Aorta (tissue), 5 donors: ENCODE results near the gene HCFC1. TPM values are rescaled to one million over a fixed set of nuclear protein-coding genes. Genes with fewer than 3 reads are reported as not detected.
"Not testable (repeated sequence)": the region's sequence is repeated elsewhere in the genome, so short reads cannot be mapped to it uniquely, and the experiment has no call there.

Experiments used
- ATAC-seq: fragments of 200-7000 bp; cut with Tn5 transposase; one replicate; pipeline ENCODE4 v1.9.1; 2022; ENCODE audit warnings: moderate library complexity; ENCODE audit not compliant: low FRiP score
- DNase-seq, 2 donors: peaks; one replicate each; pipeline ENCODE4 v3.0.0-alpha.2; 2020
- H3K27ac ChIP-seq, 2 donors: one replicate each; pipeline ENCODE4 v1.5.1; 2013; ENCODE audit warnings: low read length in 2 of 2, mild to moderate bottlenecking in 2 of 2, moderate library complexity in 2 of 2, control low read depth in 1 of 2, inconsistent platforms in 1 of 2, low read depth in 1 of 2
- H3K27me3 ChIP-seq, 2 donors: one replicate each; pipeline ENCODE4 v1.6.1; 2013; ENCODE audit warnings: control low read depth in 1 of 2, low read length in 1 of 2, mild to moderate bottlenecking in 1 of 2, moderate library complexity in 1 of 2; ENCODE audit not compliant: insufficient read depth in 2 of 2, control insufficient read depth in 1 of 2
- H3K36me3 ChIP-seq, 2 donors: one replicate each; pipeline ENCODE4 v1.6.1; 2013; ENCODE audit warnings: control low read depth in 1 of 2, low read length in 1 of 2, mild to moderate bottlenecking in 1 of 2; ENCODE audit not compliant: insufficient read depth in 2 of 2, control insufficient read depth in 1 of 2
- H3K4me1 ChIP-seq, 2 donors: one replicate each; pipeline ENCODE4 v1.6.1; 2013; ENCODE audit warnings: low read length in 2 of 2, control low read depth in 1 of 2, mild to moderate bottlenecking in 1 of 2, moderate library complexity in 1 of 2; ENCODE audit not compliant: insufficient read depth in 2 of 2, control insufficient read depth in 1 of 2
- H3K4me3 ChIP-seq, 2 donors: one replicate each; pipeline ENCODE4 v1.5.1; 2013; ENCODE audit warnings: low read length in 2 of 2, control low read depth in 1 of 2, mild to moderate bottlenecking in 1 of 2
- H3K9me3 ChIP-seq: one replicate; pipeline ENCODE4 v1.6.1; 2013; ENCODE audit warnings: mild to moderate bottlenecking, low read length; ENCODE audit not compliant: control insufficient read depth
- WGBS, 2 donors: extraction: QIAGEN DNeasy Blood & Tissue Kit; methylation state at CpG; one replicate each; pipeline ENCODE4 v1.1.7; 2013; 5-methylcytosine and 5-hydroxymethylcytosine counted together
- intact Hi-C, 2 donors: fragments of 100-400 bp; cut with DNase I; formaldehyde crosslinking; loops; one replicate each; pipeline versions ENCODE4 v1.14.2 to v1.15.0; 2022
- polyA plus RNA-seq, 2 donors: library from polyadenylated mRNA; stranded (reverse); fragments of 200-250 nt; gene quantifications; one replicate each; pipeline ENCODE4 v1.2.3, GENCODE V29; 2013
- total RNA-seq, 2 donors: library from RNA; stranded (reverse); fragmentation: NEBNext Ultra II Directional; extraction: Animal tissue kit (Norgen Biotek cat#: 25700); gene quantifications; one replicate each; pipeline ENCODE4 v1.2.1, GENCODE V29; 2021
- donor health status: healthy with polysubstance abuse.
- donor health status: Bipolar disorder and iron deficiency.
- donor health status: DM: no; HTN: no; CAD: no.
- donor health status: DM: no; HTN: no; CAD: no.
- donor health status: DM: yes; HTN: yes; CAD: no.

The HCFC1 gene
- total and polyA plus RNA-seq, 4 donors: 6.5 to 41.8 (median 30.9) TPM

- DNase-seq, H3K27me3 ChIP-seq, H3K27ac ChIP-seq, H3K9me3 ChIP-seq, H3K4me1 ChIP-seq, ATAC-seq, H3K36me3 ChIP-seq, H3K4me3 ChIP-seq, intact Hi-C loops: not testable (repeated sequence)
- 76 to 81% methylated on average over 4 to 5 of the region's 5 CpGs for WGBS, 2 donors
Measured at GRCh38 chrX:153994398-153994797, 22.8 kb upstream of the HCFC1 start.

GRCh38 chrX:153993978-153994377, 22.4 kb upstream of the HCFC1 start:
- no peak for ATAC-seq
- 85 to 88% methylated on average over 10 of the region's 10 CpGs for WGBS, 2 donors
- Histone ChIP-seq H3K9me3 (no peaks in the 10 kb centered on the region), H3K27ac (no peak overlapping the region), H3K36me3 (no peaks in the 10 kb centered on the region), H3K4me1 (no peaks in the 10 kb centered on the region), H3K27me3 (no peaks in the 10 kb centered on the region), H3K4me3 (no peak overlapping the region)
- intact Hi-C loops: no loop called here
- no peak for DNase-seq

GRCh38 chrX:153993079-153993478, 21.5 kb upstream of the HCFC1 start:
- intact Hi-C loops: no loop called here
- 83 to 87% methylated on average over 12 of the region's 12 CpGs for WGBS, 2 donors

GRCh38 chrX:153992180-153992579, 20.6 kb upstream of the HCFC1 start:
- Histone ChIP-seq H3K27me3 (no peaks in the 10 kb centered on the region), H3K9me3 (no peaks in the 10 kb centered on the region), H3K4me3 (no peak overlapping the region), H3K4me1 (no peaks in the 10 kb centered on the region), H3K36me3 (no peaks in the 10 kb centered on the region), H3K27ac (no peak overlapping the region)
- DNase-seq (no peak), ATAC-seq (no peak)
- 91 to 93% methylated on average over 8 of the region's 8 CpGs for WGBS, 2 donors
- intact Hi-C loops: no loop called here

More at GRCh38 chrX:153993079-153993478, 21.5 kb upstream of the HCFC1 start:
- Histone ChIP-seq H3K36me3 (no peaks in the 10 kb centered on the region), H3K9me3 (no peaks in the 10 kb centered on the region), H3K27me3 (no peaks in the 10 kb centered on the region), H3K4me1 (no peaks in the 10 kb centered on the region), H3K4me3 (no peak overlapping the region), H3K27ac (no peak overlapping the region)
- no peak for DNase-seq
- no peak for ATAC-seq

- intact Hi-C loops: no loop called here
- Histone ChIP-seq H3K27me3 (no peaks in the 10 kb centered on the region), H3K4me1 (no peaks in the 10 kb centered on the region), H3K36me3 (no peaks in the 10 kb centered on the region), H3K4me3 (no peak overlapping the region), H3K27ac (no peak overlapping the region), H3K9me3 (no peaks in the 10 kb centered on the region)
- 97% methylated on average over 3 of the region's 3 CpGs for WGBS, 2 donors
- ATAC-seq: no peak
- no peak for DNase-seq
Measured at GRCh38 chrX:153991013-153991580, 19.5 kb upstream of the HCFC1 start.

GRCh38 chrX:153989973-153990655, 18.5 kb upstream of the HCFC1 start:
- ATAC-seq: no peak
- intact Hi-C loops: no loop called here
- no peak overlapping the region for H3K27ac ChIP-seq
- DNase-seq: no peak
- H3K9me3 ChIP-seq: no peaks in the 10 kb centered on the region
- 91 to 93% methylated on average over 14 of the region's 14 CpGs for WGBS, 2 donors
- H3K36me3 ChIP-seq: no peaks in the 10 kb centered on the region
- no peaks in the 10 kb centered on the region for H3K27me3 ChIP-seq
- H3K4me3 ChIP-seq: no peak overlapping the region
- no peaks in the 10 kb centered on the region for H3K4me1 ChIP-seq

- no peaks in the 10 kb centered on the region for H3K9me3 ChIP-seq
- DNase-seq (no peak), ATAC-seq (no peak)
- no peak overlapping the region for H3K4me3 ChIP-seq
- intact Hi-C loops: no loop called here
- 62 to 63% methylated on average over 12 of the region's 12 CpGs for WGBS, 2 donors
- no peaks in the 10 kb centered on the region for H3K4me1 ChIP-seq
- no peaks in the 10 kb centered on the region for H3K27me3 ChIP-seq
- no peaks in the 10 kb centered on the region for H3K36me3 ChIP-seq
- no peak overlapping the region for H3K27ac ChIP-seq
Measured at GRCh38 chrX:153988493-153988892, 16.9 kb upstream of the HCFC1 start.

- DNase-seq (no peak), ATAC-seq (no peak)
- no peaks in the 10 kb centered on the region for H3K4me1 ChIP-seq
- 85 to 89% methylated on average over 20 of the region's 20 CpGs for whole genome bisulfite sequencing, 2 donors
- H3K36me3 ChIP-seq: no peaks in the 10 kb centered on the region
- H3K27me3 ChIP-seq: no peaks in the 10 kb centered on the region
- H3K27ac ChIP-seq: no peak overlapping the region
- H3K4me3 ChIP-seq: no peak overlapping the region
- no peaks in the 10 kb centered on the region for H3K9me3 ChIP-seq
- intact Hi-C loops: no loop called here
Measured at GRCh38 chrX:153984351-153985178, 12.9 kb upstream of the HCFC1 start.
